Fibroblast of peridontal ligament (primary cell): ENCODE measurements around the gene NBPF1.
A peak's percentile ranks its signal among the peaks of the same experiment; 100 is the strongest.
"Not testable (repeated sequence)": the region's sequence is repeated elsewhere in the genome, so short reads cannot be mapped to it uniquely, and the experiment has no call there.

Experiments used
- DNase-seq: peaks from one replicate; pipeline ENCODE4 v3.0.0-alpha.2; 2010; ENCODE audit errors: extremely low read depth

The NBPF1 gene

GRCh38 chr1:16613185-16614147, at the start of gene NBPF1:
Gene NBPF1 (minus strand): TSS chr1:16613564.
- peak; percentile 88 for DNase-seq

GRCh38 chr1:16658234-16658633, 44.9 kb upstream of the NBPF1 start:
- DNase-seq: not testable (repeated sequence)

- DNase-seq: not testable (repeated sequence)
Observed at GRCh38 chr1:16656981-16657683, 43.8 kb upstream of the NBPF1 start.

- DNase-seq: not testable (repeated sequence)
Observed at GRCh38 chr1:16656574-16656973, 43.2 kb upstream of the NBPF1 start.

GRCh38 chr1:16651560-16651959, 38.2 kb upstream of the NBPF1 start:
- DNase-seq: not testable (repeated sequence)

- not testable (repeated sequence) for DNase-seq
Observed at GRCh38 chr1:16649960-16650359, 36.6 kb upstream of the NBPF1 start.

- not testable (repeated sequence) for DNase-seq
Observed at GRCh38 chr1:16649390-16649789, 36.0 kb upstream of the NBPF1 start.

- not testable (repeated sequence) for DNase-seq
Observed at GRCh38 chr1:16648756-16649155, 35.4 kb upstream of the NBPF1 start.

- DNase-seq: not testable (repeated sequence)
Observed at GRCh38 chr1:16648250-16648649, 34.9 kb upstream of the NBPF1 start.

- not testable (repeated sequence) for DNase-seq
Observed at GRCh38 chr1:16647179-16648176, 34.1 kb upstream of the NBPF1 start.

- DNase-seq: not testable (repeated sequence)
Observed at GRCh38 chr1:16646716-16647115, 33.4 kb upstream of the NBPF1 start.

GRCh38 chr1:16646061-16646664, 32.8 kb upstream of the NBPF1 start:
- not testable (repeated sequence) for DNase-seq

- DNase-seq: not testable (repeated sequence)
Observed at GRCh38 chr1:16645271-16646060, 32.1 kb upstream of the NBPF1 start.

GRCh38 chr1:16644482-16645270, 31.3 kb upstream of the NBPF1 start:
- DNase-seq: peak; percentile 95

GRCh38 chr1:16644193-16644481, 30.8 kb upstream of the NBPF1 start:
- DNase-seq: no peak

- peak; percentile 18 for DNase-seq
Observed at GRCh38 chr1:16643476-16644192, 30.3 kb upstream of the NBPF1 start.

- not testable (repeated sequence) for DNase-seq
Observed at GRCh38 chr1:16643001-16643411, 29.6 kb upstream of the NBPF1 start.

- not testable (repeated sequence) for DNase-seq
Observed at GRCh38 chr1:16642025-16642966, 28.9 kb upstream of the NBPF1 start.
